ENCODE results near the gene WFIKKN2. TPM values are rescaled to one million over a fixed set of nuclear protein-coding genes. Genes with fewer than 3 reads are reported as not detected.

Gene WFIKKN2
- total and polyA plus RNA-seq, 2 of the 8 experiments (the other 6 are each of a cell fraction or from before 2014, with no cell fraction given), result 0.07 to 0.30 TPM

DNA sequence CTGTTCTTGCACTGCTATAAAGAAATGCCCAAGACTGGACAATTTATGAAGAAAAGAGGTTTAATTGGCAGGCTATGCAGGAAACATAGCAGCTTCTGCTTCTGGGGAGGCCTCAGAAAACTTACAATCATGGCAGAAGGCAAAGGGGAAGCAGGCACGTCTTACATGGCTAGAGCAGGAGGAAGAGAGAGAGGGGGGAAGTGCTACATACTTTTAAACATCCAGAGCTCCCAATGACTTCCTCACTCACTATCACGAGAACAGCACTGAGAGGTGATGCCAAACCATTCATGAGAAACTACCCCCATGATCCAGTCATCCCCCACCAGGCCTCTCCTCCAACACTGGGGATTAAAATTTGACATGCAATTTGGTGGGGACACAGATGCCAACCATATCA is 13.3 kb downstream of the WFIKKN2 start:
- Histone ChIP-seq H3K27ac (ENCODE audit: low read depth, low read length) (no peak overlapping the region), H2AK5ac (ENCODE audit: low read depth, low read length) (no peak overlapping the region), H2BK15ac (ENCODE audit: low read length) (no peak overlapping the region), H2BK20ac (ENCODE audit: low read length) (no peak overlapping the region), H3K18ac (ENCODE audit: extremely low read depth, low read length) (no peak overlapping the region), H3K79me2 (ENCODE audit: control insufficient read depth in 1 of 2, insufficient read depth in 2 of 2, low read length in 2 of 2) (no peaks in the 10 kb centered on the region), H4K8ac (ENCODE audit: extremely low read depth, insufficient read depth, low read length) (no peak overlapping the region), H3K36me3 (ENCODE audit: control insufficient read depth in 2 of 4, insufficient read depth in 4 of 4, low read length in 3 of 4) (no peaks in the 10 kb centered on the region), H3K4me2 (ENCODE audit: insufficient read depth in 1 of 2, low read depth in 2 of 2, low read length in 2 of 2) (no peak overlapping the region), H3K56ac (replicated peaks; ENCODE audit: insufficient read length, low read depth, low read length) (no peak overlapping the region), H3K23ac (ENCODE audit: insufficient read length) (no peak overlapping the region), H3K79me1 (ENCODE audit: low read depth, low read length) (no peaks in the 10 kb centered on the region), H3K9me3 (ENCODE audit: insufficient read depth in 2 of 2, low read depth in 1 of 2, low read length in 1 of 2) (no peaks in the 10 kb centered on the region), H3K9ac (replicated peaks in 1 of 4; ENCODE audit: extremely low read depth in 1 of 4, low read depth in 3 of 4, low read length in 3 of 4) (no peak overlapping the region), H3K27me3 (replicated peaks in 1 of 4; ENCODE audit: control insufficient read depth in 3 of 4, extremely low read depth in 1 of 4, insufficient read depth in 3 of 4, low read length in 3 of 4) (no peaks in the 10 kb centered on the region), H2AFZ (ENCODE audit: low read length) (no peak overlapping the region), H3K23me2 (ENCODE audit: low read depth, low read length) (no peaks in the 10 kb centered on the region; the same call in 1 of the 2 replicates), H2BK12ac (ENCODE audit: low read depth, low read length) (no peak overlapping the region), H4K20me1 (replicated peaks in 1 of 2; ENCODE audit: control insufficient read depth in 1 of 2, insufficient read depth in 2 of 2, low read length in 2 of 2) (no peaks in the 10 kb centered on the region), H2BK5ac (ENCODE audit: low read depth, low read length) (no peak overlapping the region), H3K4ac (replicated peaks; ENCODE audit: insufficient read length, low read depth, low read length) (no peak overlapping the region), H2BK120ac (replicated peaks; ENCODE audit: low read depth, low read length) (no peak overlapping the region), H3K4me3 (ENCODE audit: extremely low read depth in 1 of 4, insufficient read depth in 2 of 4, low read depth in 3 of 4, low read length in 4 of 4) (no peak overlapping the region), H3K4me1 (replicated peaks in 1 of 4; ENCODE audit: control insufficient read depth in 3 of 4, insufficient read depth in 4 of 4, low read length in 3 of 4) (peaks cover 2 to 4% (median 3%) of the 10 kb centered on the region in 4 experiments; a peak in 3 of 7 replicates), H4K91ac (replicated peaks; ENCODE audit: insufficient read length, low read length) (no peak overlapping the region), H3K14ac (ENCODE audit: insufficient read length) (no peak overlapping the region), H4K5ac (ENCODE audit: insufficient read length, low read depth, low read length) (no peak overlapping the region)
- no peak for DNase-seq (ENCODE audit: low read depth in 1 of 2, low spot score in 2 of 2)
- CTCF ChIA-PET (ENCODE audit: partially characterized antibody), result interaction anchor here (0.9 to 31.7 kb wide), 13 partner anchors 9 to 100 kb away, joined by 3 to 735 read pairs (median 6); partner anchors contain the start of genes TOB1 and WFIKKN2
- 91% methylated on average over 2 of the region's 2 CpGs; no CpG with 5 or more reads in 1 of the 2 experiments for WGBS, 2 experiments (ENCODE audit: extremely low coverage in 1 of 2, insufficient coverage in 1 of 2, insufficient read length in 1 of 2, insufficient replicate concordance in 2 of 2, low coverage in 1 of 2, low lambda C conversion rate in 2 of 2, missing lambda C conversion rate in 1 of 2)
- POLR2A ChIA-PET (ENCODE audit: partially characterized antibody), result interaction anchor here (0.8 to 3.8 kb wide), 4 partner anchors 17 to 65 kb away, joined by 3 to 25 read pairs (median 4); partner anchors contain the start of gene TOB1
- no peak for TF ChIP-seq TAF1 (IDR thresholded peaks at IDR 0.05; ENCODE audit: low read depth, low read length)
- no peak for TF ChIP-seq GTF2F1 (IDR thresholded peaks at IDR 0.05; ENCODE audit: borderline replicate concordance, low read depth, low read length)
- TF ChIP-seq, protein P1, sequence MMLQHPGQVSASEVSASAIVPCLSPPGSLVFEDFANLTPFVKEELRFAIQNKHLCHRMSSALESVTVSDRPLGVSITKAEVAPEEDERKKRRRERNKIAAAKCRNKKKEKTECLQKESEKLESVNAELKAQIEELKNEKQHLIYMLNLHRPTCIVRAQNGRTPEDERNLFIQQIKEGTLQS (IDR thresholded peaks at IDR 0.05; ENCODE audit: insufficient read depth, low read depth, low read length), result no peak
- TF ChIP-seq BACH1 (IDR thresholded peaks at IDR 0.05; ENCODE audit: low read length), result no peak
- no peak for FAIRE-seq

Measured in H1 (cell line).